ENCODE measurements around the gene C21orf91.

Gene C21orf91

GRCh38 chr21:17819114-17819876 is at the start of gene C21orf91:
Gene C21orf91 (minus strand): TSS chr21:17819356. CDS start chr21:17818318, 1,038 bp downstream.
- peak within 1 kb of the TSS; percentile 79 for H3K4me3 ChIP-seq (ENCODE audit: low read depth, low read length)

- H3K4me3 ChIP-seq (ENCODE audit: low read depth, low read length): no peak overlapping the region
These were observed 47.4 kb upstream of the C21orf91 start for GRCh38 chr21:17866590-17866989.

GRCh38 chr21:17859661-17860060 is 40.5 kb upstream of the C21orf91 start:
- H3K4me3 ChIP-seq (ENCODE audit: low read depth, low read length): no peak overlapping the region

DNA sequence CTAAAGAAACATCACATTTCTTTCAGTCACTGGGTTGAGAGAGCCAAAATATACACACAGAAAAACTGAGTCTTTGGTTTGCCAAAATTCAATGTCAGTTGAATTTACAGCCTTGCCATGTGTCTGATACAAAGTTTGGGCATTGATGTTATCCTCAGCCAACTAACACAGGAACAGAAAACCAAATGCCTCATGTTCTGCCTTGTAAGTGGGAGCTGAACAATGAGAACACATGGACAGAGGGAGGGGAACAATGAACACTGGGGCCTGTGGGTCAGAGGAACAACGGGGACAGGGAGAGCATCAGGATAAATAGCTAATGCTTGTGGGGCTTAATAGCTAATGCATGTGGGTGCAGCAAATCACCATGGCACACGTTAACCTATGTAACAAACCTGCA is 39.6 kb upstream of the C21orf91 start:
- no peak overlapping the region for H3K4me3 ChIP-seq (ENCODE audit: low read depth, low read length)

- H3K4me3 ChIP-seq (ENCODE audit: low read depth, low read length): no peak overlapping the region
These were observed 35.6 kb upstream of the C21orf91 start for GRCh38 chr21:17854745-17855144.

GRCh38 chr21:17853393-17854275 is 34.5 kb upstream of the C21orf91 start:
- no peak overlapping the region for H3K4me3 ChIP-seq (ENCODE audit: low read depth, low read length)

DNA sequence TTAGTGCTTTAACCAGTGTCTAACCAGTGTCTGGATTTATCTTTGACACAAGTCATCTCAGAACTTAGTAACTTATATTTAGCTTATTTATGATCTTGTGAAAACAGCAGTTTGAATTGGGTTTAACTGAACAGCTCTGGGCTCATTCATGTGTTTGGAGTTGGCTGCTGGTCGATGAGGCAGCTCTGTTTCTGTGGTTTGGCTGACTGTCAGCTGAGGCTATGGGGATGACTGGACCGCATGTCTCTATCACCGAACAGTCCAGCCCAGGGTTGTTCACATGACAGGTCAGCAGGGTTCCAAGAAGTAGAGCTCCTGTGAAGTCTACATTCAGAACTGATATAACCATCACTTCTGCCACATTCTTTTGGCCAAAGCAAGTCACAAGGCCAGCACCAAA is 29.1 kb upstream of the C21orf91 start:
- H3K4me3 ChIP-seq (ENCODE audit: low read depth, low read length): no peak overlapping the region

DNA sequence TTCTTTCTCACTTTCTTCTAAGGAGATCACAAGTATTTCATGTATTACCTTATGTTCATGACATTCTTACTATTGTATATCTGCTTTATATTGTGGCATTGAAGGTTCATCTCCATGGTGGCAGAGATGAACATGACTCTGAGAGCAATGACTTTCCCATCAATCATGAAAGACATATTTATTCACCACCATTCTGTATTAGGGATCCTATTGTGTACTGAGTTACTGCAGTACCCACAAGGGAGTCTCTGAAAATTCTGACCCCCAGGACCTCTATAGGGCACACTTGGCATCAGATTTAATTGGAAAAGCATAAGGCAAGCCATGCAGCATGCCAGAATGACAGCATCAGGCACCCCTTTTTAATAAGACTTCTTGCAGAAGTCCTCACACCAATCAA is 21.9 kb upstream of the C21orf91 start:
- H3K4me3 ChIP-seq (ENCODE audit: low read depth, low read length): no peak overlapping the region

DNA sequence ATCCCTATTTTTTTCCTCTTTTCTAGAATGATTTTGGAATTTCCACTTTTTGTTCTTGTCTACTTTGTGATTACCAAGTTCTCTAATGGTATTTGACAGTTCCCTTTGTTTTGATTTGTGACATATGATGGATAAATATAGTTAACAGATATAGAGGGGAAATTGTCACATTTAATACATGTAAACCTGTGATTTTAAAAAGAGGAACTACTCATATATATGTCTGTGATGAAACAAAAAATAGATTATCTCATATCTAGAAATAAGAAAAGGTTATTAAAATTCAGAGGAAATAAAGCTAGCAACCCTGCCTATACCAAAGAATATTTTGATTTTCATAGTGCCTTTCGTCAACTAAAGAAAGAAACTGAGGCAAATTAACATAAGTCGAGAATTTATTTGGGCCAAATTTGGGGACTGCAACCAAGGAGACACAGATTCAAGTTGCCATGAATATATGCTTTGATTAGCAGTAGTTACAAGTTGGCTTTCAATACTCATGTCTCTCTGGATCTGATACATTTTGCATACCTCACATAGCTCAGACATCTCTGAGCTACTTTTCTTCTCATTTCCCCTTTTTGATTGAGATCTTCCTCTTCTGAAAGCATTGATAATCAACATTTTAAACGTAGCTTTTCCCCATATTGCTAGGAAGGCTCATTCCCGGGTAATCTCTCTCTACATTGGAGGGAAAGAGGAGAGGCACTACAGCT is 15.6 kb upstream of the C21orf91 start:
- H3K4me3 ChIP-seq (ENCODE audit: low read depth, low read length): no peak overlapping the region

GRCh38 chr21:17829472-17829871 is 10.3 kb upstream of the C21orf91 start:
- H3K4me3 ChIP-seq (ENCODE audit: low read depth, low read length): no peak overlapping the region

DNA sequence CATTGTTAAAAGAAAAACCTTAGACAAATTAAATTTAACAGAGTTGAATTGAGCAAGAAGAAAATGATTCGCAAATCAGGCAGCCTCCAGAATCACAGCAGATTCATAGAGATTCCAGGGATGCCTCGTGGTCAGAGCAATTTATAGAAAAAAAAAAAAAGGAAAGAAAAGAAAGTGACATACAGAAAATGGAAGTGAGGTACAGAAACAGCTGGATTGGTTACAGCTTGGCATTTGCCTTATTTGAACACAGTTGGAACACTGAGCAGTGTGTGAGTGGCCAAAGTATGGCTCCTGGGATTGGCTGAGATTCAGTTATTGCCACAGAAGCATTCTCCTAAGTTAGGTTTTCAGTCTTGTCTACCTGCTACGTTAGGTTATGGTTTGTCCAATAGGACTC is 9.1 kb upstream of the C21orf91 start:
- no peak overlapping the region for H3K4me3 ChIP-seq (ENCODE audit: low read depth, low read length)

DNA sequence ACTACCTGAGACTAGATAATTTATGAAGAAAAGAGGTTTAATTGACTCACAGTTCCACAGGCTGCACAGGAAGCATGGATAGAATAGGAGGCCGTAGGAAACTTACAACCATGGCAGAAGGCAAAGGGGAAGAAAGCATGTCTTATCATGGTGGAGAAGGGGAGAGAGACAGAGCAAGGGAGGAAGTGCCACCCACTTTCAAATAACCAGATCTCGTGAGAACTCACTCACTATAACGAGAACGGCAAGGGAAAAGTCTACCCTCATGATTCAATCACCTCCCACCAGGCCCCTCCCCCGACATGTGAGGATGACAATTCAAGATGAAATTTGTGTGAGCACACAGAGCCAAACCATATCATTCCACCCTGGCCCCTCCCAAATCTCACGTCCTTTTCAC is 4.7 kb upstream of the C21orf91 start:
- no peak overlapping the region for H3K4me3 ChIP-seq (ENCODE audit: low read depth, low read length)

GRCh38 chr21:17821121-17821520 is 2.0 kb upstream of the C21orf91 start:
- H3K4me3 ChIP-seq (ENCODE audit: low read depth, low read length): no peak overlapping the region

DNA sequence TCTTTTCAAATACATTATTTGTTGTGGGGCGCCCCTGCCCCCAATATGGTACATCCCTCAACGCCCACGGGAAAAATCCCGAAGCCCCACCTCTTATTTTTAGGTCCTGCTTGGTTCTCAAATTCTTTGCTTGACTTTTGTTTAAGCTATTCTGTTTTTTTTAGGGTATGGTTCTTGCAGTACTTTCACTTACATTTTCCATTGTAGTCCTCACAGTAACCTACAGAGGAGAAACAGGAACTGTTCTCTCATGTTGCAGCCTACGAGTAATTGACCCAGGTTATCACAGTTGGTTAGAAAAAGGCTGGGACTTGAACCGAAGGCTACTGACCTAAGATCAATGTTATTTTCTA is 697 bp upstream of the C21orf91 start:
- peak overlapping the region; percentile 79 for H3K4me3 ChIP-seq (ENCODE audit: low read depth, low read length)

- H3K4me3 ChIP-seq (ENCODE audit: low read depth, low read length): peak overlapping the region; percentile 79
These were observed 706 bp downstream of the C21orf91 start for GRCh38 chr21:17818186-17819113.

- H3K4me3 ChIP-seq (ENCODE audit: low read depth, low read length): no peak overlapping the region
These were observed 5.8 kb downstream of the C21orf91 start for GRCh38 chr21:17813353-17813752.

DNA sequence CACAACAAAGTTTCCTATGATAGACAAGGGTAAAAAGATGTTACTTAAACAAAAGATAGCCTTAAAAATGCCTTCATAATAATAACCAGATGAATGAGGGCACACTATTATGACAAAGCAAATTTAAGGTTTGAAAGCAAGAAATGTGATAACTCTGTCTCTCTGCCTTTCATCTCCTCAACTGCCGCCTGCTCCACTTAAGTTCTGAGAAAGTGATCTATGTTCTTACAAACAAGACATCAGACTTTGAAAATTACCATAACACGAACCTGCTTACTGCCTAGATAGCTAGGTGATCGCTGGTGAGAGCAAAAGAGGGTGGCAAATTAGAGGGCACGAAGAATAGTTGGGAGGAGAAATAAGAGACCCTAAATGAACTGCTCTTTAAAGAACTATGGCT is 13.2 kb downstream of the C21orf91 start:
- no peak overlapping the region for H3K4me3 ChIP-seq (ENCODE audit: low read depth, low read length)

GRCh38 chr21:17803536-17803935 is 15.6 kb downstream of the C21orf91 start:
- no peak overlapping the region for H3K4me3 ChIP-seq (ENCODE audit: low read depth, low read length)

- no peak overlapping the region for H3K4me3 ChIP-seq (ENCODE audit: low read depth, low read length)
These were observed 16.6 kb downstream of the C21orf91 start for GRCh38 chr21:17802572-17802971.

- no peak overlapping the region for H3K4me3 ChIP-seq (ENCODE audit: low read depth, low read length)
These were observed 19.6 kb downstream of the C21orf91 start for GRCh38 chr21:17799414-17800164.

All from iPS-11a (cell line).